HFFc6 (cell line): Measurements from ENCODE around the gene RFTN1. TPM values are rescaled to one million over a fixed set of nuclear protein-coding genes. Genes with fewer than 3 reads are reported as not detected.

Source experiments
- DNase-seq: peaks from one replicate; pipeline ENCODE4 v3.0.0-alpha.2; 2018
- H3K27ac Mint-ChIP-seq: 2 replicates; pipeline ENCODE4 v1.8.0; 2020; ENCODE audit warnings: mild to moderate bottlenecking, mixed read lengths
- H3K27me3 Mint-ChIP-seq: 2 replicates; pipeline ENCODE4 v1.8.0; 2021; ENCODE audit warnings: mild to moderate bottlenecking, moderate library complexity, mixed read lengths; ENCODE audit not compliant: insufficient read depth
- H3K36me3 Mint-ChIP-seq: 2 replicates; pipeline ENCODE4 v1.8.0; 2021; ENCODE audit warnings: low read depth, mixed read lengths
- H3K4me1 Mint-ChIP-seq: 2 replicates; pipeline ENCODE4 v1.8.0; 2020; ENCODE audit warnings: low read depth, mixed read lengths
- H3K4me3 Mint-ChIP-seq: 2 replicates; pipeline ENCODE4 v1.8.0; 2020; ENCODE audit warnings: mild to moderate bottlenecking, moderate library complexity, mixed read lengths
- H3K9me3 Mint-ChIP-seq: 2 replicates; pipeline ENCODE4 v1.8.0; 2020; ENCODE audit warnings: mild to moderate bottlenecking, mixed read lengths
- CTCF ChIP-seq: fragments of 200-600 bp; sonication (generic); IDR thresholded peaks from 2 replicates; pipeline ENCODE4 v1.5.0; 2021; ENCODE audit warnings: antibody characterized with exemption, mild to moderate bottlenecking
- total RNA-seq, 6 experiments: library from RNA; stranded (reverse); fragmentation: NEBNext Ultra II Directional; extraction: Animal tissue kit (Norgen Biotek cat#: 25700); gene quantifications; 2 replicates in 1 of 6; 3 replicates in 5 of 6; pipeline ENCODE4 v1.2.3, GENCODE V29; 2021

Gene RFTN1
- total RNA-seq, 6 experiments from 2014 or later: 53.4 to 62.4 (median 57.4) TPM

DNA sequence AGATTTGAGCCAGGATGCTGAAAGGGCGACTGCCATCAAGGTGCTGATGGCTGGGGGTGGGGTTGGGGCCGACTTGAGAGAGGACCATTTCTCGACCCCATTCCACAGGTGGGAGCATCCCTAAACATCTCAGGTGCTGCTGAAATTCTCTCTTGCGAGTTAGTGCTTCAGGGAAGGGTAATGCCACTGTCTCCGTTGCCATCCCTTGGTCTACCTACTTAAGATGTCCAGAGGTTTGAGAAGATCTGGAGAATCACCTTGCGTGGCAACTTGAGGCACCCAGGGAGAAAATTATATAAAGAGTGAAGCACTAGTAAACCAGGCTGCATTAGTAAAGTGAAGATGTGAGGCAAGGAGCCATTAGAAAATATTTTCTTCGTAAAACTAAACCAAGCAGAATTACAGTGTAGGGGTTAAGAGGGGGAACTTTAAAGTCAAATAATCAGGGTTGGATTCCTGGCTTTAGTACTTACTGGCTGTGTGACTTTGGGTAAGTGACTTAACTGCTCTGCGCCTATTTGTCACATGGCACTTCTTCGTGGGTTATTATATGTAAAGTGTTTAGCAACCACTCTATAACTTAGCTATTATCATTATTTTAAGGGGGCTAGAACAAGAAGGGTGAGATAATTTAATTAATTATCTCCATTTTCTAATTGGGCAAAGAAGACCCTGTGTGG is 662 bp upstream of the RFTN1 start:
- Mint-ChIP-seq H3K9me3 (no peaks in the 10 kb centered on the region), H3K4me1 (peaks cover 64% of the 10 kb centered on the region), H3K4me3 (peak overlapping the region; percentile 98), H3K27ac (peak overlapping the region; percentile 74), H3K36me3 (no peaks in the 10 kb centered on the region), H3K27me3 (no peaks in the 10 kb centered on the region; the same call in 1 of the 2 replicates)
- DNase-seq: no peak
- no peak for TF ChIP-seq CTCF

- Mint-ChIP-seq H3K27me3 (no peaks in the 10 kb centered on the region; the same call in 1 of the 2 replicates), H3K27ac (peak overlapping the region; percentile 92), H3K36me3 (peaks cover 3% of the 10 kb centered on the region; the same call in 1 of the 2 replicates), H3K4me3 (peak overlapping the region; percentile 98), H3K4me1 (peaks cover 76% of the 10 kb centered on the region), H3K9me3 (no peaks in the 10 kb centered on the region)
- DNase-seq: no peak
- TF ChIP-seq CTCF: no peak
Observed at GRCh38 chr3:16512435-16513140, 911 bp downstream of the RFTN1 start.

GRCh38 chr3:16511681-16512434 is 1.6 kb downstream of the RFTN1 start:
- Mint-ChIP-seq H3K27me3 (no peaks in the 10 kb centered on the region; the same call in 1 of the 2 replicates), H3K27ac (peak overlapping the region; percentile 92), H3K36me3 (peaks cover 6% of the 10 kb centered on the region; the same call in 1 of the 2 replicates), H3K4me1 (peaks cover 72% of the 10 kb centered on the region), H3K4me3 (peak overlapping the region; percentile 98), H3K9me3 (no peaks in the 10 kb centered on the region)
- DNase-seq: peak; percentile 70
- peak; percentile 10; the same call in 1 of the 2 replicates for TF ChIP-seq CTCF

DNA sequence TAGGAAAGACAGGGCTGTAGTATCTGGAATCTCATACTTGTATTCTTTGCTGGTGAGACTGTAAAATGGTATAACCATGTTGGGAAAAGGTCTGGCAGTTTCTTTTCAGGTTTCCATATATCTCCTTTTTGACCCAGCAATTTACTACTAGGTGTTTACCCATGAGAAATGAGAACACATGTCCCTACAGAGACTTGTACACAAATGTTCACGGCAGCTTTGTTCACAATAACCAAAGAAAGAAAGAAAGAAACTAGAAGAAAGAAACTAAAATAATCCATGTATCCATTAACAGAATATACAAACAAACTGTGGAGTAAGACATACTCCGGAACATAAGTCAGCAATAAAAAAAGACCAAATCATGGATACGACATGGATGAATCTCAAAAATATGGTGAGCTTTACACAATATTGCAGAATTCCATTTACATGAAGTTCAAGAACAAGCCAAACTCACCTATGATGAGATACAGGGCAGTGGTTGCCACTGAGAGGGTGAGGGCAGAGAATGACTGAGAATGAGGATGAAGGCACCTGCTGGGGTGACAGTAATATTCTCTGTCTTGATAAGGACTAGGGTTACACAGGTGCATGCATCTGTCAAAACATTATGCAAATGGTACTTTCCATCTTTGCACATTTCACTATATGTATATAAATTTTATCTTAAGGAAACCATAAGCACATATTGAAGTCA is 2.7 kb downstream of the RFTN1 start:
- DNase-seq: no peak
- Mint-ChIP-seq H3K27me3 (no peaks in the 10 kb centered on the region; the same call in 1 of the 2 replicates), H3K9me3 (no peaks in the 10 kb centered on the region), H3K27ac (peak overlapping the region; percentile 92), H3K4me1 (peaks cover 67% of the 10 kb centered on the region), H3K36me3 (peaks cover 13% of the 10 kb centered on the region; the same call in 1 of the 2 replicates), H3K4me3 (peak overlapping the region; percentile 98)
- TF ChIP-seq CTCF: no peak
